Activated T-helper 1 cell treated with Interleukin-2 at 50 U/mL for 16 hours (primary cell): Measurements from ENCODE around the gene RAMP3.
"Not testable (repeated sequence)": the region's sequence is repeated elsewhere in the genome, so short reads cannot be mapped to it uniquely, and the experiment has no call there.

ENCODE experiments used
- DNase-seq: peaks from one replicate; pipeline ENCODE4 v3.0.0-alpha.2; 2020; ENCODE audit warnings: low read depth

RAMP3 gene, protein sequence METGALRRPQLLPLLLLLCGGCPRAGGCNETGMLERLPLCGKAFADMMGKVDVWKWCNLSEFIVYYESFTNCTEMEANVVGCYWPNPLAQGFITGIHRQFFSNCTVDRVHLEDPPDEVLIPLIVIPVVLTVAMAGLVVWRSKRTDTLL

DNA sequence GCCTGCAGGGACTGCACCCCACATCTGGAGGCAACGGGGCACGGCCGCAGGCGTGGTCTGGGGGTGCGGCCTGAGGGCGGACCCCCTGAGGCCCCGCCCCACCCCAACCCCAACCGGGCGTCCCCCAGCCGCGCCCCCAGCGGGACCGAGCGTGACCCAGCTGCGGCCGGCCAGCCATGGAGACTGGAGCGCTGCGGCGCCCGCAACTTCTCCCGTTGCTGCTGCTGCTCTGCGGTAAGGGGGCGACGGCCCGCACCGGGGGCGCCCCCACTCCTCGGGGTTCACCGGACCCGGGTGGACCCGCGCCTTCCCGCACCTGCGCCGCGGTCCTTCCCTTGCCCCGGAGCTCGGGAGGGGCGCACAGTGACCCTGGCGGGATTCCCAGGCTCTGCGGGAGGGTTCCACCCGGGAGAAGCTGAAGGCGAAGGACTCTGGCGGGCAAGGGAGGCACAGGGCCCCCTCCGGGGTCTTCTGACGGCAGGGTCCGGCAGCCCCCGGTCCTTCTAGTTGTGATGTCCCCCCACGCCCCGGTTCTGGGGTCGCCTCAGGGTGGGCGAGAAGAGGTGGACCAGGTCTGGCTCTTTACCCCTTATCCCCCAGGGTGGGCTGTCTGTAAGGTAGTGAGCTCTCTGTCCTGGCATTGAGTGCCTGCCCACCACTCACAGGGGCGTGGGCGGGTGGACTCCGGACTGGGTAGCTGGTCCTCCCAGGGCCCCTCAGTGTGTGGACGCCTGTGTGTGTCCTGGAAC lies at the start of gene RAMP3:
TSS of gene RAMP3 (plus strand) at position 139 of the 749 bp plus-strand sequence. CDS start at position 177, 38 bp downstream.
- DNase-seq: no peak

DNA sequence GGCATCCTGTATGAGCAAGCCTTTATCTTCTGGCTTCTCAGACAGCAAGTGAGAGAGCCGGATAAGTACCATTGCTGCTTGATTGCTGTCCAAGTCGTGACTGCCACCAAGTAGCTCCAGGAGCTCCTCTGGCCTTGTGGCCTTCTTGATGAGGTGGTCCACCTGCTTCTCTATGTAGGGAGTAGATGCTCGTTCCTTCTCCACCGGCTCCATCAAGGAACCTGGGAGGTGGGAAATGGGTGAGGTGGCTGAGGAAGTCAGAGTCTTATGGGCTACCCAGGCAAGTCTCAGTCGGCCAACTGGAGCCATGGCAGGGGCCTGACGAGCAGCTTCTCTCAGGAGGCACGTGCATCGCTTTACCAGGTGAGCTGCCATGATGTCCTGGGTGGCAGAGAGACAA lies 48.7 kb upstream of the RAMP3 start:
- no peak for DNase-seq

DNA sequence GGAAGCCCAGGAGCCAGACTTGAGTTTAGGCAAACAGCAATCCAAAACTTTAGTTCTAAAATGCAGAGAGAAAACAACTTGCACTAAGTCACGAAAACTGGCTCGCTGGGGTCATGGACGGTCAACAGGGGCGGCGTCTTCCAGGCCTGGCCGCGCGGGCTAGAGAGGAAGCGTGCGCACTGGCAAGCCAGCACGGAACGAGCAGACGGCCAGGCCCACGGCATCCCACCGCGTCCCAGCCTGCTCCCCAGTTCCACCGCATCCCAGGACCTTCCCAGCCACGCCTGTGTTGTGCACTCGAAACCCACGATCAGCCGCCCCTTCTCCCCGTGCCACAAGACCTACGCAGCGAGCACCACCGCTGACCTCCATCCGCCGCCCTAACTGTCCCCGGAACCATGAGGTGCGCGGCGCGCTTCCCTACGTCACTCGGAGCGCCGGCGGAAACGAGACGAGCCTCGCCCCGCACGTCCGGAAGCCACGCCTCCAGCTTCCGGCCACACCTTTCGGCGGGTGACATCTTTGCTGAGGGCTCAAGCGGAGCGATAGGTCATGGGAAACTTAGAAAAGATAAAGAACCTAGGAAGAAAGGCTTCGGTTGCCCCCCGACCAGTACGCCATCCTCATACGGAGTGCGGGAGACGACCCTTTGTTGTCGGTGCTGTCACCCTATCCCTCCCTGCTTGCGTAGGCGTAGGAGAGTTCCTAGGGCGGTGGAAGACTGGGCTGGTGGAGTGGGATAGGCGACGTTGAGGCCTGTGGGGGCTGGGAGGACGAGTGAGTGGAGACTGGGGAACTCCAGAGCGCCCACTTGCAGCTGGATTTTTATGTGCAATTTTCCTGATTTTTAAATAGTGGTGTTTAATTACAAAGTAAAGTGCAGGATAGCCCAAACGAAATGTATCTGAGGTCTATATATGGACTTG lies 46.0 kb upstream of the RAMP3 start, which contains the start of gene TBRG4:
TSS of gene TBRG4 (minus strand) at position 400 of the 926 bp plus-strand sequence. CDS start 2,460 bp downstream, outside the sequence.
- peak; percentile 89 for DNase-seq

DNA sequence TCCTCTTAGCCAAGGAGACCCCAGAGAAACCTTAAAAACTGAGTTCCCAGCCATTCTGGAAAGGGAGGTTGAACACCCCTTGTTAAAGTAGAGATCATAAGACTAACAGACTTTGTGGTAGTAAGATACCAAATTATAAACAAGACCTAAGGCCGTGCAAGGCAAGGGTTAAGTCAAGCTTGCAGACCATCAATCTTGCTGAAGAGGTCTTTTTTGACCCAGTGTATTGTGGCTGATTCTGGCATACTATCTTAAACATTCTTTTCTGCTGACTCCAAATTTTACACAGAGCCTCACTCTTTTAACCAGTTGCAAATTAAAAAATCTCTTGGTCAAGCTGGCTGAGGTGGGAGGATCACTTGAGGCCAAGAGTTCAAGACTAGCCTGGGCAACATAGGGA lies 44.9 kb upstream of the RAMP3 start:
- no peak for DNase-seq

DNA sequence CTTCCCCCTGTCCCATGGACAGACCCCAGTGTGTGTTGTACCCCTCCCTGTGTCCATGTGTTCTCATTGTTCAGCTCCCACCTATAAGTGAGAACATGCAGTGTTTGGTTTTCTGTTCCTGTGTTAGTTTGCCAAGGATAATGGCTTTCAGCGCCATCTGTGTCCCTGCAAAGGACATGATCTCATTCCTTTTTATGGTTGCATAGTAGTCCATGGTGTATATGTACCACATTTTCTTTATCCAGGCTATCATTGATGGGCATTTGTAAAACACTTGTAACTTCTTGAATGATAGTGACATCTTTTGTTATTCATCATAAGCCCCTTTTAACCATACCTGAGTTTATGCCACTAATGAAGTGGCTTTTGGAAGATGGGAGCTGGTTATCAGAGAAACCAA lies 43.3 kb upstream of the RAMP3 start:
- not testable (repeated sequence) for DNase-seq

DNA sequence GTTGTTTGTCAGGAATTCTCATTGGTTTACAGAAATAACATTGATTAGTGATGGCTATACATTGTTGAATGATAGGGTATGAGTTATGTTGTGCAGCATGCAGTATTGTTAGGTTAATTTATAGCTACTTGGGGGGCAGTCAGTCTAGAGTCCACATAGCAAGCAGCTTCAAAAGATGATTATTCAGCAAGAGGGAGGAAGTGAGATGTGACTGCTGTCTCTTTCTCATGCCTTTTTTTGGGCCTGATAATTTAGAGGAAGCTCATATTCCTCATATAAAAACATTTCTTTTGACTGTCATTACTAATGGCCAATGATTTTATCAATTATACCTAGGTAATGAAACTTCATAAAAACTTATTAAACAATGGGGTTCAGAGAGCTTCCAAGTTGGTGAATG lies 42.7 kb upstream of the RAMP3 start:
- no peak for DNase-seq

DNA sequence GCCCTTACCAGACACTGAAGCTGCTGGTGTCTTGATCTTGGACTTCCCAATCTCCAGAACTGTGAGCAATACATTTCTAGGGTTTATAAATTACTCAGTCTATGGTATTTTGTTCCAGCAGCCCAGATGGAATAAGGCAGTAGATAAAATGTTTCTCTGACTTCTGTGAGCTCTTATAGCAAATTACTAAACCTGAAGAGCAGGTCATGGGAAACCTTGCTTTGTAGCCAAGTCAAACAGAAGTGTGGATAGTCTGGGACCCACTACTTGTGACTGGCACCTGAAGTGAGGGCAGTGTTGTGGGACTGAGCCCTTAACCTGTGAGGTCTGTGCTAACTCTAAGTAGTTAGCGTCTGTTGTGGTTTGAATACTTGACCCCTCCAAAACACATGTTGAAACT lies 41.5 kb upstream of the RAMP3 start:
- DNase-seq: no peak

DNA sequence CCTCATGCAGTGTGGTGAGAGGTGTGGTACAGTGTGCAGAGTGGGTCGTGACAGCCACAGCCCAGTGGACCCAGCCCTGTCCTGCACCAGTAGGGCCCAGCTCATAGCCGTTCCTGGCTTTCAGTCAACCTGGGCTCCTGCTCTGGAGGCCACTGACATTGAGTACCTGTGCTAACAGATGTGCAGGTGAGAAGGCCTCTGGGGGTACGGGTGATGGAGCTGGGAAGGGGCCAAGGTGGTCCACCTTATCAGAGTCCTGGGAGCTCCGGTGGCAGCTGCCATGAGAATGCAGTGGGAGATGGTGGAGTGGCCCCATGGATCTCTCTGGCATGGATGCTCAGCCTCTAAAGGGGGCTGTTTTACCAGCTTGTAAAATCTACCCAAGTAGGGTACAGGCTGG lies 40.0 kb upstream of the RAMP3 start:
- no peak for DNase-seq

DNA sequence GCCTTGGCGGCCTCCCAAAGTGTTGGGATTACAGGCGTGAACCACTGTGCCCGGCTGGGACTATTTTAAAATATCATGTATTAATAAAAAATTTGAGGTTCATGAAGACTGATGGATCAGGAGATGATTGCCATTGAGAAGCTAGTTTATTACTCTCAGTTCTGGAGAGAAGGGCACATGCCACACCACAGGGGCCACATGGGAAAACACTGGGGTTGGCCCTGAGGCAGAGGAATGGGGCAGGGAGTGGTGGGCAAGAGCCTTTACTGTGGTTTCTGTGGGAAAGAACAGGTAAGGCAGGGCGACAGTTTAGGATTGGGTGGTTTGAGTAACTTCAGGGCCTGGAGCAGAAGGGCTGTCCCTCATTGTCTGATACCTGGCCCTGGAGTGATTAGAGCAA lies 39.3 kb upstream of the RAMP3 start:
- DNase-seq: no peak

DNA sequence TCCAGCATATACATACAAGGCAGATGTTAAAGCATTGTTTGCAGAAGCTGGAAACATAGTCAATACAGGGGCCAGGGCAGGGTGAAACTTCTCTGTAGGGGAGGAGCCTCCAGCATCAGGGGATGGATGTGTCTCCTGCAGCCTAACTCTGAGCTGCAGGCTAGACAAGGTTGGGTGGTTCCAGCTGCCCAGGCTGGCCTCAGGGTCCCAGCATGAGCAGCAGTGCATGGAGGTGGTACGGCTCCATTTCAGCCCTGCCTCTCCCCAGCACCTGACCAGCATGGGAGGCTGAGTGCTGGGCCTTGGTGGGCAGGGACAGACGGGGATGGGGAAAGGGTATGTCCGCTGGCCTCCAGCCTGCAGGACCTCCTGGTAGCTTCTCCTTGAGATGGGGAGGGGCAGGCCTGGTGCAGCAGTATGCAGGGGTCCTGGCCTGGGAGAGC lies 38.7 kb upstream of the RAMP3 start:
- no peak for DNase-seq

DNA sequence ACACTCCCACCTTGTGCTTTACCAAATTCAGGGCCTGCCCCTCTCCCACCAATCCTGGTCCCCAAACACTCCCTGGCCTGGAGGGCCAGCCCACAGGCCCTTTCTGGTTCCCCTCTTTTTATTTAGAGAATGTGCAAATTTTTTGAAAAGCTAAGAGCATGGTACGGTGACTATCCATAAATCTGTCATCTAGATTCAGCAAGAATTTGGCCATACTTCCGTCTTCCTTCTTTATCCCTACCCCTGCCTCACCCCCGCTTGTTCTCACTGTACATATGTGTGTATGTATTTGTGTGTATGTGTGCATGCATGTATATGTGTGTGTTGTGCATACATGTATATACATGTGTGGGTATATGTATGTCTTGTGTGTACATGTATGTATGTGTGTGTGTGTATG lies 38.0 kb upstream of the RAMP3 start:
- no peak for DNase-seq

DNA sequence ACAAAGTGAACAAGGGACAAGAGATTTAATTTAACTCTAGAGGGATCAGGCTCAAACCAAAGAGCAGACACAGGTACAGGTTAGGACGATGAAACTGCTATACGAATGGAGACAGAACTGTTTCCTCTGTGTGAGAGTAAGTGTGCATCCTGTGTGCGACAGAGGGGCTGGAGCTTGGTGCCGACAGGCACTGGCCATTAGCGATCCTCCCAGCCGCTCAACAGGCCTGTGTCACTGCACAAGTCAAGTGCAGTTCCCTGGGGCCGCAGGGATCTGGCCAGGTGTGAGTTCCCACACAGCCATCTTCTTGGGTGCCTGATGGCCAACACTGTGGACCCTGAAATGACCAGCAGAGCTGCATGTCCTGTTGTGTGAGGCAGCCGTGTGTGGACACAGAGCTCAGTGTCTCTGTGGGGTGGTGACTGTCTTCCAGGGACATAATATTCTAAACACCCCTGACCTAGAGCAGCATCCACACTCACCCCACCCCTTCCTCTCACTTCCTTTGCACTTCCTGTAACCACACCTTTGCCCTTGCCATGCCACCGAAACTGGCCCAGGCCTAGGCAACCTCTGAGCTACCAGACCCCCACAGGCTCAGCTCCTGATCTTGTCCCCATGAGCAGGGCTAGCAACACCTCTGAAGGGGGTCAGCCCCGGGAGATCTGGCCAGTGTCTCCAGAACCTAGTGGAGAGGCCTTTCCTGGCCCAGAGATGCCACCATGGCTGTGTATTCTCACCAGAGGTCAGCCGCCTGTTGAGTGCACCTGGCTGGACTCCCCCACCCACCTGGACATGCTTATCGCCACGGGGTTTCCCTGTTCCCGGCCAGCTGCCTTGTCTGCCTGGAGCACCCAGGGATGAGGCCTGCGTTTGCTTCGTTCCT lies 34.4 kb upstream of the RAMP3 start:
- DNase-seq: no peak

DNA sequence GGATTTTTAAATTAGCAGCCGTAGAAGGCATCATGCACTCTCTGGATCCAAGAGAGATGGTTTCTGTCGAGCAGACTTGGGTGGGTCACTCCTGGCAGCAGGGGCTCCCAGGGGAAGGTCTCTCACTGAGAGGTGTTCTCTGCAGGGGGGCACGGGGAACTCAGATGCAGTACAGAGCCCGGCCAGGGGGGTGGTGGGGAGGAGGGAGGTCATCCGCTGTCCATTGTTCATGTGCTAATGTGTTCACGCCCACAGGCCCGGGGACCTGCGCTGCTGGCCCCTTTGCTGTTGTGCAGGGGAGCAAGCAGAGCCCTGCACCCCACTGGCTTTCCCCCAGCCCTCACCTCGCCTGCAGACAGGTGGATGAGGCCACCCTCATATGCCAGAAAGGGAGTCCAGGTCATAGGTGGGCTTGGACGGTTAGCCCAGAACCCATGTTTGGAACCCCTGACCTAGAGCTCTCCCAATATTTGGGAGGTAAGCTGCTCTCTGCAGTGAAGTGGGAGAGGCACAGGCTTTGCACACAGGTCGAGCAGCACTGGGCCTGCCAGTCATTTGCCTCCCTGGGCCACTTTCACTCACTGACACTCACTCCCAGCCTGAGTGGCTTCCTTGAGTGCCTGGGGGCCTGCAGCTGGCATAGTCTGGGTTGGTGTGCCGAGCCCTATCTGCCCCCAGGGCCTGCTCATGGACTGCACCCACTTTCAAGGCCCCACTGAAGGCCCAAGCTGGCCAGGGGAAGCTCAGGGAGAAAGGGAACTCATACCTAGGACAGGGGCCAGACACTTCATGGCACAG lies 33.5 kb upstream of the RAMP3 start:
- no peak for DNase-seq

DNA sequence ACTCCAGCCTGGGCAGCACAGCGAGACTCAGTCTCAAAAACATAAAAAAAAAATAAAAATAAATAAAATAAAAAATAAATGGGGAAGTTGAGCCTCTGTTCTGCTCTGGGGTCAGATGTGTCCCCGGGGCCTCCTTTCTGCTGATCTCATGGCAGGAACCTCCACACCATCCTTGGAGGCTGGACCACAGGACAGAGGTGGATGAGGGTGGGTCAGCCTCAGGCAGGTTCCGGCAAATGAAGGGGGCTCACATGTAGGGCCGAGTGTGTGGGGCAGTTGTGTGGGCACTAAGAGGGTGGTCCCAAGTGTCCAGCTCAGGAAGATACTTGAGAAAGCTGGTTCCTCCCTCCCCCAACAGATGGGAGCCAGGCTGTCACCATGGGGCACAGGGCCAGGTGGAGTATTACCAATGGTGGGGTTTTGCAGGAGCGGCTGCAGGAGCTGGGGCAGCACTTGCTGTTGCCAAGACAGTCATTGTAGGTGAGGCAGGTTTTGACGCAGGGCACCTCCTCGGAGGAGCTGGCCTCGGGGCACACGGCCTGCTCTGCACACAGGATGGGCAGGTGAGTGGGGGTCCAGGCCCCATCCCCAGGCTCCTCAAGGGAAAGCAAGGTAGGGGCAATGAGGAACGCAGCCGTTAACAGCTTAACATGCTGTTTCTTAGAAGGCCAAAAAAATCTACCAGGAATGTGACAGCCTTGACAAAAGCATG lies 32.2 kb upstream of the RAMP3 start:
- DNase-seq: no peak

DNA sequence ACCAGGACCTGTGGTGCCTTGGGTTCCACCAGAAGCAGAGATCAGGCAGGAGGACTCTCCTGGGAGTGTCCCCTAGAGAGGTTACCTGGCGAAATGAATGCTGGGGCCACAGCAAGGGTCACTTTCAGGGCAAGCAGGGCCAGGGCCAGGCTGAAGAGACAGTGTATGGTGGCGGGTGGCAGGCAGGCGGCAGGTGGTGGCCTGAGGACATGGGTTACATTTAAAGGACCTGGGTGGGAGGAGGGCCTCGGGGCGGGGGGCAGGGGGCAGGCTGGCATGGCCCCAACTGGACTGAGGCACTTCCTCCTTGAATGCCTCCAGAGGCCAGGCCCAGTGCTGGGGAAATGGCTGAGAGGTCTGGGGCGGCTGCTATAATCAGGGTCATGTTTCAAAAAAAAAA lies 31.4 kb upstream of the RAMP3 start:
- DNase-seq: no peak

DNA sequence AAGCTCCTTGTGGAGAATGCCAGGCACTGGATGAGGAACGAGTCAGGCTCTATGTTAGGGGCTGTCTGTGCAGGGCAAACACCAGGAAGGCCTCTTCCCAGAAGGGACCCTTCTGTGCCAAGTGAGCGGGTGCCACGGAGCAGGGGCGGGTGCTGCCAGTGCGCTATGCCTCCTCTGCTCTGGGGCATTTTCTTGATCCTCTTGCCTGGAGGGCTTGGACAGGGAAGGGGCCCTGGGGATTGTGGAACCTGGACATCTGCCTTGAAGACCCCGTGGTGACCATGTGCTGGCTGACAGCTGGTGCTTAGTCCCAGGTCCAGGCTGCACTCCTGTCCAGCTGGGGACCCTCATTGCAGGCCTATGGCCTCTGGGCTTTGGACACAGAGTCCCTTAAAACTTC lies 30.7 kb upstream of the RAMP3 start:
- no peak for DNase-seq

DNA sequence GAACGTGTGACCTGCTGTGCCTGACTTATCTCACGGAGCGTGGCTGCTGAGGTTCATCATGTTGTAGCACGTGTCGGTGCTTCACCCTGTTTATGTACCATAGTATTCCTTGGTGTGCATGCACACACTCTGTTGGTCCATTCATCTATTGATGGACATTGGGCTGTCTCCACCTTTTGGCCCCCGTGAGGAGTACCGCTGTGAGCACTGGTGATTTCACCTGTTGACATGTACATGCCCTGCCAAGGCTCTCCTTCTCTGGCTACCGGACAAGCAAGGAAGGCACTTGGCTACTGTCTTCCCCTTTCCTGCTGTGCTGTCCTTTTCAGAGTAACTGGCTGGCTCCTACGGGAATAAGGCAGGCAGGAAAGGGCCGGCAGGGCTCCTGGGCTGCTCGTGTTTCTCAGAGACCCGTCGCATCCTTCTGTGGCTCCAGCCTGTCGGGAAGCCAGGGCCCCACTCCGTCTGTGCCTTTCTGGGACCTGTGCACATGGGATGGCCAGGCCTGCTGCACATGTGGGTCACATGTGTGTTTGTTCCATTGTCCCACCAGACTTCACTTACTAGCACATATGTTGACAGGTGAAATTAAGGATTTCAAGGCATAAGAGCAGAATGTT lies 28.3 kb upstream of the RAMP3 start:
- no peak for DNase-seq

DNA sequence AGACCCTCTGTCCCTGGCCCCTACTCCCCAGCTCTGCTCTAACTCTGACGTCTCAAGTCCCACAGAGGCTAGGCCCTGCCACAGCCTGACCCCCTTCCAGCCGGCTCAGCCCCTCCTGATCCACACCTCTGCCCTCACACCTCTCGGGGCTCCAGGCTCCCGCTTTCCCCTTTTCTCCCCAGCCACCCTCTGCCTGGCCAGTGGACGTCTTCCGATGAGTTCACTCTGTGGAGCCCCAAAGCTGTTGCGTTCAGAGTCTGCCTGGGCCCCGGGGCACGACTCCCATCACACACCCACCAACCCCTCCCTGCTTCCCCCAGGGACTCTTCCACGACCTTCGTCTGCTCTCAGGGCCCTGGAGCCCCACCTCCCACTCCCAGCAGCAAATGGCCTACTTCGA lies 27.7 kb upstream of the RAMP3 start:
- no peak for DNase-seq

DNA sequence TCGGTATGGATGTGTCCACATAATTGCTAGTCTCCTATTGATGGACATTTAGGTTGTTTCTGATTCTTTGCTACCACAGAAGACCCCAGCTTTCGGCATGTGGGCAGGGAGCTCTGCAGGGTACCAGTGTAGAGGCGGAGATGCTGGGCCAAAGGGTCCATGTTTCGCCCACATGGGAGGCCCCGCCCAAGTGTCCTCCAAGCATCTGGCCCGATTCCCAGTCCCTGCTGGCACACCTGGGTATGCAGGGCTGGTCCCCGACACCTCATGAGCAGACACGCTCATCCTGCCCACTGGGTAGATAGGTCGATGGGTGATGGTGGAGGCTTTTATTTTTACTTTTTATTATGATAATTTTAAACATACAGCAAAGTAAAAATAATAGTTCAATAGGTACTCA lies 26.7 kb upstream of the RAMP3 start:
- no peak for DNase-seq

DNA sequence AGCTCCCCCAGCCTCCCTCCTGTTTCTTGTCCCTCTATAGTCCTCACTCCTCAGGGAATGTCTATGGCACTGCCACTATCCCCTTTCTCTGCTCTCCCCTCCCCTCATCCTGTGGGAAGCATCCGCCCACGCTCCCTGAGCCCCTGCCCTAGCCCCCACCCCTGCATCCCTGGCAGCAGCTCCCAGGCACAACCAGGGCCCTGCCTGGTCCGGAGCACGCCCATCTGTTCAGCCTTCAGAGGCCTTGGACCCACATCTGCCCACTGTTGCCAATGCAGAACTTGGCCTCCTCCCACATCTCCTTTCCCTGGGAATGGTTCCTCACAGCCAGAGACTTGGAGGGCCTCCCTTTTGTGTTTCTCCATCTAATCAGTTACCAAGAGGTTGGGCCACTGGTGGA lies 25.7 kb upstream of the RAMP3 start:
- DNase-seq: no peak
